ENCODE measurements around the gene DYTN. TPM values are rescaled to one million over a fixed set of nuclear protein-coding genes. Genes with fewer than 3 reads are reported as not detected.

DYTN gene, protein sequence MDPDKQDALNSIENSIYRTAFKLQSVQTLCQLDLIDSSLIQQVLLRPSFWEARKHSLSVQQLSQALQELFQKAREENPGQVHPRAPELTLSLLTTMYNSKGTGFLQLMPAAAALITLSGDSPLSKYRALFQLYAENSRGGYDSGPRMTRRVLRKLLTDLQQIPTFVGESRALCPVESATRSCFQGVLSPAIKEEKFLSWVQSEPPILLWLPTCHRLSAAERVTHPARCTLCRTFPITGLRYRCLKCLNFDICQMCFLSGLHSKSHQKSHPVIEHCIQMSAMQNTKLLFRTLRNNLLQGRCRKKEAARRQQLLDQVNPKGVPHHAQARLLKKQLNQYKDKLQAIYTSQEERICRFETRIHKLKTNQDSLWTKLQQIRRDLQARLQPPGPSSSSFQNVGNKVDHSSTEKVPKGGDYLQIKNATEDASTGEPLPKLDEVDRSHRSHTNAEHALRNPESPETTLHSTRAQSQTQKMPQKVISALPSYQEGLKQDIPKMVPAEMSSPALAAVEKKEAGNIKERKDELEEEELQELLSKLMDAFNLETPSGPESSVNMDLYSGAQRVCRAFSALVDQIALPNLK
- total RNA-seq: not detected

DNA sequence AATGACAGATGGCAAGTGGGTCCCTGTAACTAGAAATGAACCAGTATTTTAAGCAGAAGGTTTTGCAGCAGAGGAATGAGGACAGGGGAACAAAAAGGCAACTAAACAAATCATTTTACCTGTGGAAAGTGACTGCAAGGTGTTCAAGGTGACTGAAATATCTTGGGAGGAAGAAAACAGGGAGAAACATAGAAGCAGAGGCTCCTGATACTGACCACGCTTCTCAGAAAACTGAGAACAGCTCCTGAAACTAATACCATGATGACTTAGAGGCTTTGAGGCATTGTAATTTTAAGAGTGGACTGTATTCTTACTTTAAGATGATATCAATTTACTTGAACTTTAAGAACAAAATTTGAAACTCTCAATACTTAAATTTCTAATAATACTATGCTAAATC is at the start of gene DYTN:
Gene DYTN (minus strand): TSS at position 101 of the 400 bp plus-strand sequence. CDS start 117 bp downstream, outside the sequence.
- WGBS, 2 donors (ENCODE audit: low coverage in 1 of 2): 50 to 91% methylated on average over 1 of the region's 1 CpG
- no peaks in the 10 kb centered on the region for H3K4me1 ChIP-seq
- H3K9me3 ChIP-seq: no peaks in the 10 kb centered on the region
- H3K36me3 ChIP-seq: no peaks in the 10 kb centered on the region
- H3K27ac ChIP-seq: no peak within 1 kb of the TSS
- TF ChIP-seq POLR2A (IDR thresholded peaks at IDR 0.05): no peak
- no peak for TF ChIP-seq EP300 (IDR thresholded peaks at IDR 0.05)
- ATAC-seq: no peak
- H3K27me3 ChIP-seq: peaks cover 3% of the 10 kb centered on the region
- H3K4me3 ChIP-seq: no peak within 1 kb of the TSS

DNA sequence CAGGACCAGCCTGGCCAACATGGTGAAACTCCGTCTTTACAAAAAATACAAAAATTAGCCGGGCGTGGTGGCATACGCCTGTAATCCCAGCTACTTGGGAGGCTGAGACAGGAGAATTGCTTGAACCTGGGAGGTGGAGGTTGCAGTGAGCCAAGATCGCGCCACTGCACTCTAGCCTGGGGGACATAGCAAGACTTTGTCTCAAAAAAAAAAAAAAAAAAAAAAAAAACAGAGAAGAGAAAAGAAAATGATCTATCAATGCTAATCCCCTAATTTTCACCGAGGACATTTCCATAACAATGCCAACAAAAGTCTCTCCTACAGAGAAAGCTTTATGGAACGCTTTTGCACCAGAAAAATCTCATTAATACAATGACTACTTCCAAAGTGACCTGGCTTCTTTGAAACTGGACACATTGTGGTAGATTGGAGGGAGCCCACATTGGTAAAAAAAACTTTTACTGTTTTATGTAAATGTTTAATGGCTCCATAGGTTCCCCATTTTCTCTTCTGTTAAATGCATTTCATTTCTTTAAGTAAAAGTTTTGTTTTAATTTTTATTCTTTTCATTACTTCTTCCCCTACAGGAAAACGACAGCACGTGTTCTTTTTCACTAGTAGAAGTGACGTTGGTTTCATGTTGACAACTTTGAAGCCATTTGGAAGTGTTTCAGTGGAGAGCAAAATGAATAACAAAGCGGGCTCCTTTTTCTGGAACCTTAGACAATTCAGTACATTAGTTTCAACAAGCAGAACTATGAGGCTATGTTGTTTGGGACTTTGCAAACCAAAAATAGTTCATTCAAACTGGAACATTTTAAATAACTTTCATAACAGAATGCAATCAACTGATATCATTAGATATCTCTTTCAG is 48.1 kb upstream of the DYTN start:
- Histone ChIP-seq H3K27ac (peak overlapping the region; percentile 71 to 96 (median 85)), H3K27me3 (no peaks in the 10 kb centered on the region), H3K4me3 (peak overlapping the region; percentile 71 to 81), H3K4me1 (peaks cover 0 to 48% (median 9%) of the 10 kb centered on the region in 3 donors), H3K9me3 (no peaks in the 10 kb centered on the region), H3K36me3 (peaks cover 0 to 30% of the 10 kb centered on the region in 2 donors)
- WGBS, 2 donors (ENCODE audit: low coverage in 1 of 2): 50 to 54% methylated on average over 7 to 9 of the region's 12 CpGs
- ATAC-seq: no peak
- TF ChIP-seq POLR2A (IDR thresholded peaks at IDR 0.05): no peak
- TF ChIP-seq, protein P1, sequence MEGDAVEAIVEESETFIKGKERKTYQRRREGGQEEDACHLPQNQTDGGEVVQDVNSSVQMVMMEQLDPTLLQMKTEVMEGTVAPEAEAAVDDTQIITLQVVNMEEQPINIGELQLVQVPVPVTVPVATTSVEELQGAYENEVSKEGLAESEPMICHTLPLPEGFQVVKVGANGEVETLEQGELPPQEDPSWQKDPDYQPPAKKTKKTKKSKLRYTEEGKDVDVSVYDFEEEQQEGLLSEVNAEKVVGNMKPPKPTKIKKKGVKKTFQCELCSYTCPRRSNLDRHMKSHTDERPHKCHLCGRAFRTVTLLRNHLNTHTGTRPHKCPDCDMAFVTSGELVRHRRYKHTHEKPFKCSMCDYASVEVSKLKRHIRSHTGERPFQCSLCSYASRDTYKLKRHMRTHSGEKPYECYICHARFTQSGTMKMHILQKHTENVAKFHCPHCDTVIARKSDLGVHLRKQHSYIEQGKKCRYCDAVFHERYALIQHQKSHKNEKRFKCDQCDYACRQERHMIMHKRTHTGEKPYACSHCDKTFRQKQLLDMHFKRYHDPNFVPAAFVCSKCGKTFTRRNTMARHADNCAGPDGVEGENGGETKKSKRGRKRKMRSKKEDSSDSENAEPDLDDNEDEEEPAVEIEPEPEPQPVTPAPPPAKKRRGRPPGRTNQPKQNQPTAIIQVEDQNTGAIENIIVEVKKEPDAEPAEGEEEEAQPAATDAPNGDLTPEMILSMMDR (IDR thresholded peaks at IDR 0.05): no peak
- TF ChIP-seq EP300 (IDR thresholded peaks at IDR 0.05): no peak
- no peak for TF ChIP-seq POLR2AphosphoS5 (IDR thresholded peaks at IDR 0.05)

DNA sequence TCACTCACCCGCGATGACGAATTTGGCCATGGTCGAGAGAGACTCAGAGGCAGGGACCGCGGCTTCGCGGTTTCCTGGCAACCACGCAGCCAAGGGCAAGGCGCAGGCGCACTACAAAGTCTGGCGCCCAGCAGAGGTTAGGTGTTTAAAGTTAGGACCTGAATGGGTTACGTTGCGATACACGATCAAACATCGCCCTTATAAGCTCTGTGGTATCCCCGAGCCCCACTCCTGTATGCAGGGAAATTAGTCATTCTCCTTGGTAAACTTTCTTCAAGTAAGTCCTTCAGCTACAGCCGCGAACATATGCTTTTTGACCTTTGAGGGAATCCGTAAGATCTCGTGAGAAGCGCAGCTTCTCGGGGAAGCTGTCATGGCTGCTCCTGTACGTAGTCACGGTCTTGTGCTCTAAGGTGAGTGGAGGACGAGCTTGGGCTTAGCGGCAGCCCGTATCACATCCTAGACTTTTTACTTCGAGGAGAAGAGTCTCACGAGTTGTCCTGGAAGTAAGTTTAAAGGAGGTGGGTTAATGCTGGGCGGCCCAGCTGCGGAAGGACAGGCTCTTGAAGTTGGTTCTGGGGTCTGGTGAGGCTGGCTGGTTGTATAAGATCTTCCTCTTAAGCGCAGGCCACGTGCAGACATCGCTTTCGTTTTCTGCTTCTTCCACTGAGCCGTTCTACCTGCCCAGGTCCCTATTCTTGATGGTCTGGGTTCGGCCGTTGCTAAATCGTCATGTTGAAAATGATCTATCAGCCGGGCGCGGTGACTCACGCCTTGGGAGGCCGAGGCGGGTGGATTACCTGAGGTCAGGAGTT is 47.3 kb upstream of the DYTN start, which contains the start of the genes FASTKD2 and MDH1B:
Gene FASTKD2 (plus strand): TSS at position 365 of the 815 bp plus-strand sequence. CDS start 1,088 bp downstream, outside the sequence.
Gene MDH1B (minus strand): TSS at position 87 of the 815 bp plus-strand sequence. CDS start 57 bp downstream, at position 30.
- no peaks in the 10 kb centered on the region for H3K27me3 ChIP-seq
- 0 to 1% methylated on average over 24 to 29 of the region's 46 CpGs for WGBS, 2 donors (ENCODE audit: low coverage in 1 of 2)
- H3K4me1 ChIP-seq: peaks cover 0 to 48% (median 9%) of the 10 kb centered on the region in 3 donors
- H3K27ac ChIP-seq: peak within 1 kb of the TSS; percentile 71 to 96 (median 85)
- TF ChIP-seq EP300 (IDR thresholded peaks at IDR 0.05) (no peak), POLR2AphosphoS5 (IDR thresholded peaks at IDR 0.05) (peak; percentile 76), POLR2A (IDR thresholded peaks at IDR 0.05) (peak; percentile 29 to 34)
- TF ChIP-seq, protein P1 (IDR thresholded peaks at IDR 0.05): no peak
- peaks cover 0 to 21% of the 10 kb centered on the region in 2 donors for H3K36me3 ChIP-seq
- no peaks in the 10 kb centered on the region for H3K9me3 ChIP-seq
- peak within 1 kb of the TSS; percentile 71 to 81 for H3K4me3 ChIP-seq
- ATAC-seq: peak; percentile 99

DNA sequence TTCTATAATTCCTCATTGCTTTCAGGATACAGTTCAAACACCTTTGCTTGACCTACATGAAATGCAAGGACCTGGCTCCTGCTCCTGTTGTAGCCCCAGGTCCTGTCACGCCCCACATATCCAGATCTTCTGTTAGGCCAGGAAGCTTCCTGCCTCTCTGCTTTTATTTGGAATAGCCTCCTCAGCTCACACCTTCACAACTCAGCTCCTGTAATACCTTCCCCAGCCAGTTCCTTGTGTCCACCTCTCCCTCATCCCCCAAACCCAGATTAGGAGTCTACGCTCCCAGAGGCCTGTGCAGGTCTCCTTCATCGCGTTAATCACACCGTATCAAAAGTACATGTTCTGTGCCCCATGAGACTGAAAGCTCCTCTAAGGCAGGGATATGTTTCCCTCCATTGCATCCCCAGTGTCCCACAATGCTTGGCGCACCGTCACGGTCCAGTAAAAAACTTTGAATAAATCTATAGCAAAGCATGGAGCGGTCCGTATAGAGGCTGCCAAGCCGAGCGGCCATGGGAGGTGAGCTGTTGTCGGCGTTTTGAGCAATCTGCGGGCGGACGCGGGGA is 46.6 kb upstream of the DYTN start:
- H3K27ac ChIP-seq: peak overlapping the region; percentile 71 to 96 (median 85)

More for the DNA sequence above, 46.6 kb upstream of the DYTN start:
- WGBS, 2 donors (ENCODE audit: low coverage in 1 of 2): 2 to 18% methylated on average over 10 to 11 of the region's 18 CpGs
- TF ChIP-seq, protein P1 (IDR thresholded peaks at IDR 0.05): peak in 1 of 4 experiments; percentile 4
- no peak for TF ChIP-seq EP300 (IDR thresholded peaks at IDR 0.05)
- Histone ChIP-seq H3K27me3 (no peaks in the 10 kb centered on the region), H3K4me3 (peak overlapping the region; percentile 71 to 81), H3K4me1 (peaks cover 0 to 48% (median 9%) of the 10 kb centered on the region in 3 donors), H3K36me3 (peaks cover 0 to 15% of the 10 kb centered on the region in 2 donors), H3K9me3 (no peaks in the 10 kb centered on the region)
- ATAC-seq: no peak
